ENCODE data around the gene ANKS3.
A peak's percentile ranks its signal among the peaks of the same experiment; 100 is the strongest.

ANKS3 gene

GRCh38 chr16:4695473-4696171 lies 38.4 kb downstream of the ANKS3 start:
- no peak for DNase-seq

GRCh38 chr16:4694642-4695451 lies 39.2 kb downstream of the ANKS3 start:
- no peak for DNase-seq

- peak; percentile 39 for DNase-seq
These were observed 40.0 kb downstream of the ANKS3 start for GRCh38 chr16:4693956-4694641.

- peak; percentile 96 for DNase-seq
These were observed 40.6 kb downstream of the ANKS3 start, which contains the start of gene NUDT16L1 for GRCh38 chr16:4693296-4693955. TSS of gene NUDT16L1 (plus strand) at chr16:4693562. CDS start at chr16:4693727, 165 bp downstream.

- peak; percentile 18 for DNase-seq
These were observed 41.4 kb downstream of the ANKS3 start for GRCh38 chr16:4692460-4693295.

- DNase-seq, result no peak
These were observed 42.2 kb downstream of the ANKS3 start for GRCh38 chr16:4691666-4692412.

- no peak for DNase-seq
These were observed 43.0 kb downstream of the ANKS3 start for GRCh38 chr16:4690946-4691665.

GRCh38 chr16:4689864-4690704 lies 44.0 kb downstream of the ANKS3 start:
- no peak for DNase-seq

GRCh38 chr16:4689091-4689671 lies 44.9 kb downstream of the ANKS3 start:
- no peak for DNase-seq

GRCh38 chr16:4688674-4689045 lies 45.4 kb downstream of the ANKS3 start:
- no peak for DNase-seq

- DNase-seq, result no peak
These were observed 46.0 kb downstream of the ANKS3 start for GRCh38 chr16:4687946-4688673.

- DNase-seq, result no peak
These were observed 46.7 kb downstream of the ANKS3 start for GRCh38 chr16:4687416-4687815.

- DNase-seq, result no peak
These were observed 47.4 kb downstream of the ANKS3 start for GRCh38 chr16:4686497-4687210.

GRCh38 chr16:4685776-4686496 lies 48.1 kb downstream of the ANKS3 start:
- DNase-seq, result no peak

GRCh38 chr16:4685292-4685691 lies 48.8 kb downstream of the ANKS3 start:
- DNase-seq, result no peak

- no peak for DNase-seq
These were observed 49.3 kb downstream of the ANKS3 start for GRCh38 chr16:4684763-4685162.

- DNase-seq, result no peak
These were observed 49.9 kb downstream of the ANKS3 start for GRCh38 chr16:4684058-4684715.
